Stomach (tissue), 4 donors: ENCODE measurements around the gene CFAP74.

Experiments used
- CTCF ChIP-seq, 7 experiments: fragments of 450-650 bp in 4 of 7; fragments of 200-600 bp in 3 of 7; sonication (generic) in 3 of 7; IDR thresholded peaks; one replicate each; pipeline ENCODE4 v1.5.1; 2016 to 2019; ENCODE audit warnings: antibody characterized with exemption in 7 of 7, control low read depth in 2 of 7, mild to moderate bottlenecking in 1 of 7
- POLR2A ChIP-seq, 4 donors: fragments of 450-650 bp; IDR thresholded peaks; one replicate each; pipeline ENCODE4 v1.6.1; 2016; ENCODE audit warnings: antibody characterized with exemption in 4 of 4, control low read depth in 2 of 4, mild to moderate bottlenecking in 1 of 4, moderate library complexity in 1 of 4
- POLR2AphosphoS5 ChIP-seq, 3 donors: sonication (generic); formaldehyde crosslinking; IDR thresholded peaks; one replicate each; pipeline ENCODE4 v1.6.1; 2016; ENCODE audit warnings: antibody characterized with exemption in 3 of 3

- TF ChIP-seq CTCF (IDR thresholded peaks at IDR 0.05) (no peak), POLR2A (IDR thresholded peaks at IDR 0.05) (no peak), POLR2AphosphoS5 (IDR thresholded peaks at IDR 0.05) (no peak)
These were observed 122.8 kb downstream of the CFAP74 start for GRCh38 chr1:1880617-1881312.
